ENCODE measurements around the gene RANBP17. TPM values are rescaled to one million over a fixed set of nuclear protein-coding genes. Genes with fewer than 3 reads are reported as not detected.

Gene RANBP17
- total and polyA plus RNA-seq, 2 donors (not counting 1 experiment from before 2014, with no cell fraction given), result not detected

- ChIA-PET CTCF (no interaction called here), POLR2A (no interaction called here)
- Mint-ChIP-seq H3K4me3 (peak overlapping the region; percentile 49), H3K27me3 (peaks cover 45% of the 10 kb centered on the region), H3K4me1 (peaks cover 2% of the 10 kb centered on the region), H3K27ac (no peak overlapping the region), H3K9me3 (ENCODE audit: insufficient read depth) (no peaks in the 10 kb centered on the region)
- H4K20me1 ChIP-seq (ENCODE audit: control insufficient read depth, insufficient read depth, low read length, poor library complexity, severe bottlenecking), result no peaks in the 10 kb centered on the region
- no peak overlapping the region for H3K9ac ChIP-seq (ENCODE audit: low read length)
- H3K27ac ChIP-seq (ENCODE audit: low read length in 2 of 2), result no peak overlapping the region
- no peak for ATAC-seq (ENCODE audit: low read depth)
- no peak for TF ChIP-seq EZH2 (IDR thresholded peaks at IDR 0.05; ENCODE audit: borderline replicate concordance, insufficient read depth, low read depth, low read length, poor library complexity, severe bottlenecking)
- TF ChIP-seq CTCF (IDR thresholded peaks at IDR 0.05), result no peak
- H3K4me1 ChIP-seq (ENCODE audit: control insufficient read depth in 2 of 2, insufficient read depth in 2 of 2, low read length in 2 of 2), result peaks cover 0 to 6% of the 10 kb centered on the region in 2 donors
- H3K4me3 ChIP-seq (ENCODE audit: control extremely low read depth in 1 of 5, extremely low read depth in 1 of 5, insufficient read depth in 1 of 5, low read depth in 2 of 5, low read length in 4 of 5), result no peak overlapping the region
- no peak for DNase-seq
- peak overlapping the region; percentile 43 for H3K4me2 ChIP-seq (replicated peaks; ENCODE audit: low read depth, low read length, poor library complexity, severe bottlenecking)
- WGBS (ENCODE audit: insufficient coverage), result 12% methylated on average over 4 of the region's 11 CpGs
- no peaks in the 10 kb centered on the region for H3K79me2 ChIP-seq (ENCODE audit: control insufficient read depth, insufficient read depth, low read length)
- H3K9me3 ChIP-seq (ENCODE audit: control extremely low read depth in 1 of 3, control insufficient read depth in 2 of 3, insufficient read depth in 1 of 3, low read length in 2 of 3), result no peaks in the 10 kb centered on the region
- peaks cover 0 to 17% (median 3%) of the 10 kb centered on the region in 4 experiments for H3K27me3 ChIP-seq (replicated peaks in 1 of 4; ENCODE audit: control extremely low read depth in 1 of 4, control insufficient read depth in 3 of 4, insufficient read depth in 4 of 4, low read length in 3 of 4)
- intact Hi-C loops (cut with micrococcal nuclease), result no loop called here
- peak overlapping the region; percentile 56 for H2AFZ ChIP-seq (ENCODE audit: insufficient read depth, low read depth, low read length, poor library complexity, severe bottlenecking)
- no peaks in the 10 kb centered on the region for H3K36me3 ChIP-seq (replicated peaks in 1 of 2; ENCODE audit: control extremely low read depth in 1 of 2, control insufficient read depth in 1 of 2, extremely low read depth in 1 of 2, insufficient read depth in 2 of 2, low read length in 1 of 2)
Observed at GRCh38 chr5:171337210-171337569, 475.4 kb downstream of the RANBP17 start.

- Mint-ChIP-seq H3K4me3 (no peak overlapping the region), H3K27me3 (peaks cover 37% of the 10 kb centered on the region), H3K9me3 (ENCODE audit: insufficient read depth) (no peaks in the 10 kb centered on the region), H3K27ac (no peak overlapping the region), H3K4me1 (peaks cover 2% of the 10 kb centered on the region)
- ChIA-PET POLR2A (no interaction called here), CTCF (no interaction called here)
- intact Hi-C loops (cut with micrococcal nuclease), result no loop called here
- no peaks in the 10 kb centered on the region for H3K9me3 ChIP-seq (ENCODE audit: control extremely low read depth in 1 of 3, control insufficient read depth in 2 of 3, insufficient read depth in 1 of 3, low read length in 2 of 3)
- H3K27ac ChIP-seq (ENCODE audit: low read length in 2 of 2), result no peak overlapping the region
- no peak overlapping the region for H3K4me3 ChIP-seq (ENCODE audit: control extremely low read depth in 1 of 5, extremely low read depth in 1 of 5, insufficient read depth in 1 of 5, low read depth in 2 of 5, low read length in 4 of 5)
- DNase-seq, result no peak
- no peak overlapping the region for H3K4me2 ChIP-seq (replicated peaks; ENCODE audit: low read depth, low read length, poor library complexity, severe bottlenecking)
- no peak overlapping the region for H3K9ac ChIP-seq (ENCODE audit: low read length)
- H4K20me1 ChIP-seq (ENCODE audit: control insufficient read depth, insufficient read depth, low read length, poor library complexity, severe bottlenecking), result no peaks in the 10 kb centered on the region
- no peaks in the 10 kb centered on the region for H3K36me3 ChIP-seq (replicated peaks in 1 of 2; ENCODE audit: control extremely low read depth in 1 of 2, control insufficient read depth in 1 of 2, extremely low read depth in 1 of 2, insufficient read depth in 2 of 2, low read length in 1 of 2)
- peaks cover 0 to 17% (median 3%) of the 10 kb centered on the region in 4 experiments for H3K27me3 ChIP-seq (replicated peaks in 1 of 4; ENCODE audit: control extremely low read depth in 1 of 4, control insufficient read depth in 3 of 4, insufficient read depth in 4 of 4, low read length in 3 of 4)
- no peak overlapping the region for H2AFZ ChIP-seq (ENCODE audit: insufficient read depth, low read depth, low read length, poor library complexity, severe bottlenecking)
- ATAC-seq (ENCODE audit: low read depth), result no peak
- H3K4me1 ChIP-seq (ENCODE audit: control insufficient read depth in 2 of 2, insufficient read depth in 2 of 2, low read length in 2 of 2), result peaks cover 0 to 6% of the 10 kb centered on the region in 2 donors
- no peaks in the 10 kb centered on the region for H3K79me2 ChIP-seq (ENCODE audit: control insufficient read depth, insufficient read depth, low read length)
- TF ChIP-seq CTCF (IDR thresholded peaks at IDR 0.05) (no peak), EZH2 (IDR thresholded peaks at IDR 0.05; ENCODE audit: borderline replicate concordance, insufficient read depth, low read depth, low read length, poor library complexity, severe bottlenecking) (no peak)
Observed at GRCh38 chr5:171340042-171340441, 478.2 kb downstream of the RANBP17 start.
